H1 (cell line): ENCODE measurements around the gene ADPRH. TPM values are rescaled to one million over a fixed set of nuclear protein-coding genes. Genes with fewer than 3 reads are reported as not detected.

ENCODE experiments used
- CTCF ChIA-PET: fragments of 300-600 bp; sonication (Branson Sonifier 250); formaldehyde crosslinking; loops from one replicate; lab custom pipeline; 2021; ENCODE audit not compliant: partially characterized antibody; lab: Charles Lee
- POLR2A ChIA-PET: fragments of 300-600 bp; sonication (Branson Sonifier 250); formaldehyde crosslinking; loops from one replicate; lab custom pipeline; 2021; ENCODE audit warnings: inconsistent platforms; ENCODE audit not compliant: partially characterized antibody; lab: Charles Lee
- DNase-seq, 2 experiments: peaks; one replicate each; pipeline versions ENCODE4 v3.0.0 to v3.0.0-alpha.2; 2010 to 2022; ENCODE audit warnings: low spot score in 2 of 2, low read depth in 1 of 2, mixed read lengths in 1 of 2
- FAIRE-seq: peaks from 2 replicates; lab custom pipeline; 2011; peaks lifted over from hg19 to GRCh38; lab: Jason Lieb, UNC
- H2AFZ ChIP-seq: 2 replicates; pipeline ENCODE4 v1.8.1; 2012; ENCODE audit warnings: low read length, inconsistent platforms
- H2AK5ac ChIP-seq: 2 replicates; pipeline ENCODE4 v1.6.1; 2013; ENCODE audit warnings: low read depth, low read length
- H2BK120ac ChIP-seq: replicated peaks from 2 replicates; pipeline ENCODE3; 2013; ENCODE audit warnings: low read depth, low read length, inconsistent platforms
- H2BK12ac ChIP-seq: 2 replicates; pipeline ENCODE4 v1.6.1; 2013; ENCODE audit warnings: low read depth, low read length
- H2BK15ac ChIP-seq: 2 replicates; pipeline ENCODE4 v1.6.1; 2013; ENCODE audit warnings: low read length
- H2BK20ac ChIP-seq: 2 replicates; pipeline ENCODE4 v1.6.1; 2013; ENCODE audit warnings: low read length
- H2BK5ac ChIP-seq: 2 replicates; pipeline ENCODE4 v1.6.1; 2013; ENCODE audit warnings: low read depth, low read length
- H3K14ac ChIP-seq: 2 replicates; pipeline ENCODE4 v1.6.1; 2013; ENCODE audit warnings: inconsistent platforms; ENCODE audit not compliant: insufficient read length
- H3K18ac ChIP-seq: 2 replicates; pipeline ENCODE4 v1.6.1; 2013; ENCODE audit warnings: low read length; ENCODE audit errors: extremely low read depth
- H3K23ac ChIP-seq: 2 replicates; pipeline ENCODE4 v1.6.1; 2013; ENCODE audit warnings: inconsistent platforms; ENCODE audit not compliant: insufficient read length
- H3K23me2 ChIP-seq: 2 replicates; pipeline ENCODE4 v1.6.1; 2013; ENCODE audit warnings: low read depth, low read length
- H3K27ac ChIP-seq: 2 replicates; pipeline ENCODE4 v1.6.1; 2011; ENCODE audit warnings: low read depth, low read length, inconsistent platforms
- H3K27me3 ChIP-seq, 4 experiments: replicated peaks in 1 of 4; 1 replicate in 1 of 4; 2 replicates in 3 of 4; pipeline versions ENCODE4 v1.6.1 to v1.8.1; 2011 to 2013; ENCODE audit warnings: low read length in 3 of 4, mild to moderate bottlenecking in 3 of 4, inconsistent platforms in 2 of 4, mixed read lengths in 2 of 4, moderate library complexity in 1 of 4; ENCODE audit not compliant: control insufficient read depth in 3 of 4, insufficient read depth in 3 of 4; ENCODE audit errors: extremely low read depth in 1 of 4
- H3K36me3 ChIP-seq, 4 experiments: 2 replicates each; pipeline versions ENCODE4 v1.6.1 to v1.8.1; 2011 to 2013; ENCODE audit warnings: mild to moderate bottlenecking in 4 of 4, low read length in 3 of 4, moderate library complexity in 2 of 4, control low read depth in 1 of 4, inconsistent platforms in 1 of 4; ENCODE audit not compliant: insufficient read depth in 4 of 4, control insufficient read depth in 2 of 4
- H3K4ac ChIP-seq: replicated peaks from 2 replicates; pipeline ENCODE3; 2013; ENCODE audit warnings: low read length, low read depth, mixed read lengths, inconsistent platforms; ENCODE audit not compliant: insufficient read length
- H3K4me1 ChIP-seq, 4 experiments: replicated peaks in 1 of 4; 1 replicate in 1 of 4; 2 replicates in 3 of 4; pipeline versions ENCODE4 v1.6.1 to v1.8.1; 2011 to 2013; ENCODE audit warnings: low read length in 3 of 4, inconsistent platforms in 2 of 4, mixed read lengths in 1 of 4; ENCODE audit not compliant: insufficient read depth in 4 of 4, control insufficient read depth in 3 of 4
- H3K4me2 ChIP-seq, 2 experiments: 2 replicates each; pipeline versions ENCODE4 v1.6.1 to v1.8.1; 2011 to 2013; ENCODE audit warnings: low read depth in 2 of 2, low read length in 2 of 2, control low read depth in 1 of 2, inconsistent platforms in 1 of 2, mild to moderate bottlenecking in 1 of 2; ENCODE audit not compliant: insufficient read depth in 1 of 2
- H3K4me3 ChIP-seq, 4 experiments: fragments of 200-600, 300-600 bp in 1 of 4; sonication (generic), shearing (Covaris generic), sonication (Bioruptor Twin) in 1 of 4; 2 replicates each; pipeline versions ENCODE4 v1.5.1 to v1.8.1; 2011 to 2016; ENCODE audit warnings: low read length in 4 of 4, low read depth in 3 of 4, control low read depth in 2 of 4, inconsistent platforms in 2 of 4, mild to moderate bottlenecking in 2 of 4, mixed read lengths in 1 of 4, moderate library complexity in 1 of 4; ENCODE audit not compliant: insufficient read depth in 2 of 4; ENCODE audit errors: extremely low read depth in 1 of 4
- H3K56ac ChIP-seq: replicated peaks from 2 replicates; pipeline ENCODE3; 2013; ENCODE audit warnings: low read depth, mild to moderate bottlenecking, mixed read lengths, low read length, inconsistent platforms; ENCODE audit not compliant: insufficient read length
- H3K79me1 ChIP-seq: 2 replicates; pipeline ENCODE4 v1.6.1; 2013; ENCODE audit warnings: low read depth, low read length, control low read depth
- H3K79me2 ChIP-seq, 2 experiments: 2 replicates each; pipeline versions ENCODE4 v1.6.1 to v1.8.1; 2012 to 2013; ENCODE audit warnings: low read length in 2 of 2, mild to moderate bottlenecking in 2 of 2, inconsistent platforms in 1 of 2; ENCODE audit not compliant: insufficient read depth in 2 of 2, control insufficient read depth in 1 of 2
- H3K9ac ChIP-seq, 4 experiments: replicated peaks in 1 of 4; 1 replicate in 1 of 4; 2 replicates in 3 of 4; pipeline versions ENCODE4 v1.6.1 to v1.8.1; 2011 to 2013; ENCODE audit warnings: low read depth in 3 of 4, low read length in 3 of 4, control low read depth in 2 of 4, mild to moderate bottlenecking in 2 of 4, moderate library complexity in 2 of 4, inconsistent platforms in 1 of 4; ENCODE audit errors: extremely low read depth in 1 of 4
- H3K9me3 ChIP-seq, 2 experiments: 2 replicates each; pipeline versions ENCODE4 v1.6.1 to v1.8.1; 2012 to 2013; ENCODE audit warnings: mild to moderate bottlenecking in 2 of 2, moderate library complexity in 2 of 2, control low read depth in 1 of 2, inconsistent platforms in 1 of 2, low read depth in 1 of 2, low read length in 1 of 2, mixed read lengths in 1 of 2; ENCODE audit not compliant: insufficient read depth in 2 of 2
- H4K20me1 ChIP-seq, 2 experiments: replicated peaks in 1 of 2; 2 replicates each; pipeline versions ENCODE3 to v1.8.1; 2011 to 2013; ENCODE audit warnings: inconsistent platforms in 2 of 2, low read length in 2 of 2, mild to moderate bottlenecking in 1 of 2; ENCODE audit not compliant: insufficient read depth in 2 of 2, control insufficient read depth in 1 of 2
- H4K5ac ChIP-seq: 2 replicates; pipeline ENCODE4 v1.6.1; 2013; ENCODE audit warnings: low read length, low read depth, mixed read lengths, inconsistent platforms; ENCODE audit not compliant: insufficient read length
- H4K8ac ChIP-seq: 2 replicates; pipeline ENCODE4 v1.8.0; 2013; ENCODE audit warnings: mild to moderate bottlenecking, moderate library complexity, low read length, inconsistent platforms; ENCODE audit not compliant: insufficient read depth; ENCODE audit errors: extremely low read depth
- H4K91ac ChIP-seq: replicated peaks from 2 replicates; pipeline ENCODE3; 2013; ENCODE audit warnings: low read length, mixed read lengths, inconsistent platforms; ENCODE audit not compliant: insufficient read length
- BCL11A ChIP-seq, 2 experiments: IDR thresholded peaks; one replicate each; pipeline ENCODE4 v1.6.1; 2011; ENCODE audit warnings: low read depth in 2 of 2, low read length in 2 of 2, mild to moderate bottlenecking in 2 of 2
- CBX8 ChIP-seq: fragments of 300-800, 300-1000 bp; sonication (generic); IDR thresholded peaks from 2 replicates; pipeline ENCODE4 v1.7.1; 2016; ENCODE audit warnings: low read depth, low read length, borderline replicate concordance
- CHD1 ChIP-seq: IDR thresholded peaks from 2 replicates; pipeline ENCODE4 v1.6.1; 2012; ENCODE audit warnings: low read depth, low read length, improper control_type of control experiment
- CREB1 ChIP-seq: IDR thresholded peaks from 2 replicates; pipeline ENCODE4 v1.6.1; 2012; ENCODE audit warnings: inconsistent platforms
- KDM1A ChIP-seq: fragments of 200-600, 300-600 bp; sonication (generic); IDR thresholded peaks from 2 replicates; pipeline ENCODE4 v1.7.1; 2016; ENCODE audit warnings: mild to moderate bottlenecking, low read length, borderline replicate concordance
- RNF2 ChIP-seq: fragments of 200-900, 300-1000 bp; sonication (generic); IDR thresholded peaks from 2 replicates; pipeline ENCODE4 v1.7.1; 2016; ENCODE audit warnings: borderline replicate concordance, low read depth, mild to moderate bottlenecking, antibody characterized with exemption, low read length; ENCODE audit not compliant: poor library complexity, severe bottlenecking; ENCODE audit errors: missing control alignments
- TBP ChIP-seq: IDR thresholded peaks from 2 replicates; pipeline ENCODE4 v1.6.1; 2011; ENCODE audit warnings: low read depth, low read length, improper control_type of control experiment
- TEAD4 ChIP-seq: IDR thresholded peaks from 2 replicates; pipeline ENCODE4 v1.6.1; 2012; ENCODE audit warnings: low read depth, low read length, inconsistent platforms, mixed read lengths
- WGBS, 2 experiments: shearing (Covaris generic) in 1 of 2; methylation state at CpG; one replicate each; pipeline versions ENCODE4 v1.1.6 to v1.1.7; 2013 to 2015; ENCODE audit warnings: low lambda C conversion rate in 2 of 2, mixed read lengths in 2 of 2, inconsistent platforms in 1 of 2, low coverage in 1 of 2, missing lambda C conversion rate in 1 of 2; ENCODE audit not compliant: insufficient replicate concordance in 2 of 2, insufficient coverage in 1 of 2, insufficient read length in 1 of 2; ENCODE audit errors: extremely low coverage in 1 of 2, missing lambda C conversion rate in 1 of 2; 5-methylcytosine and 5-hydroxymethylcytosine counted together
- polyA plus RNA-seq, 7 experiments: library from polyadenylated mRNA; depleted of rRNA in 3 of 7; stranded (reverse) in 5 of 7; unstranded in 2 of 7; fragments of >200 nt in 5 of 7; fragments of 200-250 nt in 2 of 7; gene quantifications; 1 replicate in 5 of 7; 2 replicates in 1 of 7; 4 replicates in 1 of 7; pipeline versions ENCODE4 v1.2.1 to v1.2.3, GENCODE V29; 2011 to 2013; ENCODE audit warnings: missing spikeins in 2 of 7, mixed read lengths in 2 of 7
- total RNA-seq: library from RNA; stranded (reverse); fragmentation: NEBNext Ultra II Directional; extraction: Animal tissue kit (Norgen Biotek cat#: 25700); gene quantifications from 2 replicates; pipeline ENCODE4 v1.2.1, GENCODE V29; 2021

Gene ADPRH
- total and polyA plus RNA-seq, 2 of the 8 experiments (the other 6 are each of a cell fraction or from before 2014, with no cell fraction given): 2.6 to 4.2 TPM

DNA sequence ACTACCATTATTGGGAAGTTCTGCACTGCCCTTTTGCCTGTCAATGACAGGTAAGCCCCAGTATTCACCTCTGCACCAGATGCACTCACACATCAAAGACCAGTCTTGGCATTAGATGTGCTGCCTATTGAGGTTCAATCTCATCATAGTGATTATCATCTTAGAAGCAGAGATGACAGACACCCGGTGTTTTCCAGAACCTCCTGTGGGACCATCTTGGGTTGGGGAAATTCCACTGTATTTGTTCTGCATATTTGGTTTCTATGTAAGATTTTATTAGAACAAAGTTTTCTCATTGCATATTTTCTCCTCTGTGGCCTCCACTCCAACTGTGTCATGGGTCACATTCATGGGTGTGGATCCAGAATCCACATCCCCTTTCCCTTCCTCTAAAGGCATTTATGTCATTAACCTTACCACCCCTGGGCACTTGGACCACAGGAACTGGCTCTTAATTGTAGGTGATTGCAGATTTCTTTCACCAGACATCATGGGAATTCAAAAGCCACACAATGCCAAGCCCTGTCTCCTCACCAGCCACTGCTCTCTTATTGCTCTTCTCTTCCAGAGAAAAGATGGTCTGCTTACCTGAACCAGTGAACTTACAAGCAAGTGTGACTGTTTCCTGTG is 49.6 kb downstream of the ADPRH start:
- DNase-seq (no peak), FAIRE-seq (no peak)
- Histone ChIP-seq H3K18ac (no peak overlapping the region), H2AFZ (no peak overlapping the region), H3K9ac (no peak overlapping the region), H2BK12ac (no peak overlapping the region), H4K91ac (no peak overlapping the region), H2BK20ac (no peak overlapping the region), H3K4ac (no peak overlapping the region), H3K36me3 (no peaks in the 10 kb centered on the region), H2BK15ac (no peak overlapping the region), H4K20me1 (no peaks in the 10 kb centered on the region), H3K4me3 (no peak overlapping the region), H3K23me2 (no peaks in the 10 kb centered on the region), H2BK120ac (no peak overlapping the region), H3K4me2 (no peak overlapping the region), H3K9me3 (no peaks in the 10 kb centered on the region), H3K27me3 (no peaks in the 10 kb centered on the region), H2BK5ac (no peak overlapping the region), H3K4me1 (peaks cover 0 to 6% (median 1%) of the 10 kb centered on the region in 4 experiments; a peak in 2 of 7 replicates), H3K56ac (no peak overlapping the region), H2AK5ac (no peak overlapping the region), H3K23ac (no peak overlapping the region), H4K5ac (no peak overlapping the region), H3K79me2 (no peaks in the 10 kb centered on the region), H4K8ac (no peak overlapping the region), H3K27ac (no peak overlapping the region), H3K14ac (no peak overlapping the region), H3K79me1 (no peaks in the 10 kb centered on the region)
- CTCF ChIA-PET: interaction anchor here (0.5 to 2.0 kb wide), 4 partner anchors 16 to 52 kb away, joined by 3 to 12 read pairs (median 4); no protein-coding TSS in a partner anchor
- 100% methylated on average over 1 of the region's 1 CpG; no CpG with 5 or more reads in 1 of the 2 experiments for WGBS, 2 experiments
- POLR2A ChIA-PET: no interaction called here
- TF ChIP-seq TBP (no peak), CBX8 (no peak), CREB1 (no peak), RNF2 (no peak), KDM1A (no peak), TEAD4 (no peak), BCL11A (IDR thresholded peaks at IDR 0.05; ENCODE audit: low read depth in 2 of 2, low read length in 2 of 2) (no peak), CHD1 (no peak)
